Type B pancreatic cell (in vitro differentiated cells): Measurements from ENCODE around the gene PRDM5. TPM values are rescaled to one million over a fixed set of nuclear protein-coding genes. Genes with fewer than 3 reads are reported as not detected.

ENCODE experiments used
- DNase-seq: peaks from one replicate; pipeline ENCODE4 v3.0.0; 2021; ENCODE audit warnings: mixed read lengths; ENCODE audit not compliant: unreplicated experiment; ENCODE audit errors: extremely low spot score
- H3K27ac Mint-ChIP-seq: 2 replicates; pipeline ENCODE4 v1.8.0; 2021; ENCODE audit warnings: mild to moderate bottlenecking, mixed read lengths
- H3K27me3 Mint-ChIP-seq: 2 replicates; pipeline ENCODE4 v1.8.0; 2021; ENCODE audit warnings: mixed read lengths
- H3K36me3 Mint-ChIP-seq: 2 replicates; pipeline ENCODE4 v1.8.0; 2021; ENCODE audit warnings: mixed read lengths
- H3K4me1 Mint-ChIP-seq: one replicate; pipeline ENCODE4 v1.8.0; 2021; ENCODE audit warnings: mixed read lengths; ENCODE audit not compliant: unreplicated experiment
- H3K4me3 Mint-ChIP-seq: 2 replicates; pipeline ENCODE4 v1.8.0; 2021; ENCODE audit warnings: mild to moderate bottlenecking, mixed read lengths
- H3K9me3 Mint-ChIP-seq: 2 replicates; pipeline ENCODE4 v1.8.0; 2021; ENCODE audit warnings: mixed read lengths
- total RNA-seq: library from RNA; stranded (reverse); gene quantifications from 2 replicates; pipeline ENCODE4 v1.2.1, GENCODE V29; 2021; ENCODE audit warnings: low replicate concordance
- TF ChIP-seq, protein P1 (sequence below): fragments of 200-600 bp; sonication (generic); conservative IDR thresholded peaks from 2 replicates; pipeline ENCODE4 v1.5.0; 2021; ENCODE audit warnings: antibody characterized with exemption, mild to moderate bottlenecking

The PRDM5 gene
- total RNA-seq, 1 donor from 2014 or later = 15.7 TPM

DNA sequence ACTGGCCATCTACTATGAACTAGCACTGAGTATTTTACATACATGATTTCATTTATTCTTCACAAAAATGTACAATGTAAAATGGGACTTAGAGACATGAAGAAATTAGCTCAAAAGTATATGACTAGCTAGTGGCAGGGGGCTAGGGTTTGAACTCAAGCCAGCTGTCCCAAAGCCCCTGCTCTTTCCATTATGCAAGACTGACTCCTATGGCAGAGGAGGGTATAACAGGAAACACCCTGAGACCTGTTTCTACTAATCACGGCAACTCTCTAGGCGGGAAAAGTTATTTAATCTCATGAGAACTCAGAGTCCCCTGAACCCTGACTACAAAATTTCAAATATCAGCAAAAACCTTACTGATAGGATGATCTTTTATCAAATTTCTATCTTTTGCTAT is 150.6 kb downstream of the PRDM5 start:
- TF ChIP-seq, protein P1, sequence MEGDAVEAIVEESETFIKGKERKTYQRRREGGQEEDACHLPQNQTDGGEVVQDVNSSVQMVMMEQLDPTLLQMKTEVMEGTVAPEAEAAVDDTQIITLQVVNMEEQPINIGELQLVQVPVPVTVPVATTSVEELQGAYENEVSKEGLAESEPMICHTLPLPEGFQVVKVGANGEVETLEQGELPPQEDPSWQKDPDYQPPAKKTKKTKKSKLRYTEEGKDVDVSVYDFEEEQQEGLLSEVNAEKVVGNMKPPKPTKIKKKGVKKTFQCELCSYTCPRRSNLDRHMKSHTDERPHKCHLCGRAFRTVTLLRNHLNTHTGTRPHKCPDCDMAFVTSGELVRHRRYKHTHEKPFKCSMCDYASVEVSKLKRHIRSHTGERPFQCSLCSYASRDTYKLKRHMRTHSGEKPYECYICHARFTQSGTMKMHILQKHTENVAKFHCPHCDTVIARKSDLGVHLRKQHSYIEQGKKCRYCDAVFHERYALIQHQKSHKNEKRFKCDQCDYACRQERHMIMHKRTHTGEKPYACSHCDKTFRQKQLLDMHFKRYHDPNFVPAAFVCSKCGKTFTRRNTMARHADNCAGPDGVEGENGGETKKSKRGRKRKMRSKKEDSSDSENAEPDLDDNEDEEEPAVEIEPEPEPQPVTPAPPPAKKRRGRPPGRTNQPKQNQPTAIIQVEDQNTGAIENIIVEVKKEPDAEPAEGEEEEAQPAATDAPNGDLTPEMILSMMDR = peak; percentile 25
- peaks cover 5% of the 10 kb centered on the region for H3K4me1 Mint-ChIP-seq
- peaks cover 17% of the 10 kb centered on the region for H3K36me3 Mint-ChIP-seq
- H3K9me3 Mint-ChIP-seq = peaks cover 12% of the 10 kb centered on the region
- H3K4me3 Mint-ChIP-seq = no peak overlapping the region
- no peaks in the 10 kb centered on the region for H3K27me3 Mint-ChIP-seq
- DNase-seq = no peak
- no peak overlapping the region for H3K27ac Mint-ChIP-seq

DNA sequence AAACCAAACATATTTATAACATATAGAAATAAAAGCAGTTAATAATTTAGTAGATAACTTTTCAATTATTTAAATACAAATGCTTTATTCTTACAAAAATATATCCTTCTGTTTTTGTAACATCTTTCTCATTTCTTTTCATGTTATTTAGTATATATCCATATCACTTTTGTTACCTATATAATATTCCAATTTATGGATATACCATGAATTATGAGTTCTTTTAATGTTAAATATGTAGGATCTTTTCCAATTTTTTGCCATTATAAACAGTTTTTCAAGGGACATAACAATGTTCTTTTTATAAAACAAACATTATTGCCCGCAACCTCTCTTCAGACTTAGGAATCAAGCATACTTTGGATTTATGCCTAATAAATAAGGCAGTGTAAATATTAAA is 151.6 kb downstream of the PRDM5 start:
- Mint-ChIP-seq H3K9me3 (peaks cover 10% of the 10 kb centered on the region), H3K4me1 (peaks cover 5% of the 10 kb centered on the region), H3K36me3 (peaks cover 17% of the 10 kb centered on the region), H3K27me3 (no peaks in the 10 kb centered on the region), H3K27ac (no peak overlapping the region), H3K4me3 (no peak overlapping the region)
- DNase-seq = no peak
- TF ChIP-seq, protein P1 = no peak

DNA sequence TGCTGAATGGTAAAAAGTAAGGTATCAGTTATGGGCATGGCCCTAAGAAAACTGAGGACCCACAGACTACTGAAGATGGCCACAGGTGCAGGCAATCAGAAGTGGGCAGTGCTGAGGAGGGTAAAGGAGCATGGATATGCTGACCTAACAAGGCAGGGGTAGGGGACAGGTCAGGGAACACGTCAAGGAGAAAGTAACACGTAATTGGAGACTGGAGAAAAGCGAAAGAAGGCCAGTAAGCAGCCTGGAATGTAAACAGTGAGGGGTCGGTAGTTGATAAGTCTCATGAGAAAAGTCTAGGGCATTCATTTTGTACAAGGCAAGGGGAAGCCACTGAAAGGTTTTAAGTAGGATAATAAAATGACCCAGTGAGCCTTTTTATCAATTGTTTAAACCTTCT is 153.3 kb downstream of the PRDM5 start:
- TF ChIP-seq, protein P1 = no peak
- Mint-ChIP-seq H3K36me3 (peaks cover 13% of the 10 kb centered on the region), H3K4me1 (peaks cover 15% of the 10 kb centered on the region), H3K27ac (no peak overlapping the region), H3K4me3 (no peak overlapping the region), H3K9me3 (peaks cover 4% of the 10 kb centered on the region), H3K27me3 (no peaks in the 10 kb centered on the region)
- DNase-seq = no peak

DNA sequence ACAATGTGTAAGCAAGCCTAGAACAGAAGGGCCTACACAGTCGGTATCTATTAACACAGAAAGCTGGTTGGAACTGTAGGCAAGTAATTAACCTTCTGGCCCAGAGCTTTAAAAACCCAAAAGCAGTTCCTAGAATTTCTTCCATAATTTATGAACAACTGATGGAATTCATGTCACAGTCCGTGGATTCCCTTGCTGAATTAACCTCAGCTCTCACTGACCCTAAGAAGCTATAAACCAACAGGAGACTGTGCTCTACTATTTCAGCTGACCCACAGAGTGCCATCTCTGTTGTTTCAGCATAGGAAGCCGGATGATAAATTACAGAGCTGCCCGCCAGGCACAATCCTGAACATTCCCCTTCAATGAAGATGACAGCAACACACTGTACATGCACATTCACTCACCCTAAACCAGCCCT is 157.3 kb downstream of the PRDM5 start:
- peaks cover 12% of the 10 kb centered on the region for H3K9me3 Mint-ChIP-seq
- no peak overlapping the region for H3K4me3 Mint-ChIP-seq
- H3K4me1 Mint-ChIP-seq = peaks cover 15% of the 10 kb centered on the region
- DNase-seq = no peak
- H3K27ac Mint-ChIP-seq = peak overlapping the region; percentile 24
- H3K27me3 Mint-ChIP-seq = no peaks in the 10 kb centered on the region
- peaks cover 10% of the 10 kb centered on the region for H3K36me3 Mint-ChIP-seq
- TF ChIP-seq, protein P1 = no peak

DNA sequence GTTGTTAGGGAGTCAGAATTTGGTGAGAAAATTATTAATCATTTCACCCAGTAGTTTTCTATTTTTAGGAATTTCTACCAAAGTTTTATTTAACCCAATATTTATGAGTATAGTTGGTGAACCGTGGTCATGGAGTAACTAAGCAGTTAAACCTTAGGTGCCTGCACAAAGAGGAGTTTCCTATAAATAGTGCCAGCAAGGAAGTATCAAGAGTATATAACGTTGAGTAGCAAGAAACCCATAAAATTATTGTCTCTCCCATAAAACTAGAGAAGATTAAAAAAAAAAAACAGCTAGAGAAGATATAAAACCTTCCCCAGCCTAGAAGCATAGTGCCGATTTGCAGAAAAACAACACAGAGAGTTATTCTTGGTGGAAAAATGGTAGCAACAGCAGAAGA is 158.9 kb downstream of the PRDM5 start:
- Mint-ChIP-seq H3K27ac (no peak overlapping the region), H3K27me3 (no peaks in the 10 kb centered on the region), H3K36me3 (peaks cover 5% of the 10 kb centered on the region), H3K4me3 (no peak overlapping the region), H3K9me3 (peaks cover 12% of the 10 kb centered on the region), H3K4me1 (peaks cover 11% of the 10 kb centered on the region)
- no peak for DNase-seq
- TF ChIP-seq, protein P1 = no peak

DNA sequence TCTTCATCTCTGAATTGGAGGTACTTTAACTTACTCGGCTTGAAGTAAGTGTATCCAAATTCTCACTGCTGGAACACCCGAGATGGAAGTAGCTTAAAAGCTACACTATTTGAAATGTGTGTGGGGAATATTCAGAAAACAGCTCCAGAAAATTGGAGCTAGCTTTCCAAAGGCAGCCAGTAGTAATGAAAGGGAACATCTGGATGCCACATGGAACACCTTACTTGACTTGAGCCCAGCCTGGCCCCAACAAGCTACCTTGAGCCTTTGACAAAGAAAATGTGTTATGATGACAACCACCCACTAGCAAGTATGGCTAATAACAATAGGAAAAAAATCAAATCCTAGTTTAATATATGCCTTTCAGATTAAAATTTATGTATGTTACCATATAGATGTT is 161.5 kb downstream of the PRDM5 start:
- Mint-ChIP-seq H3K9me3 (peaks cover 13% of the 10 kb centered on the region), H3K27ac (no peak overlapping the region), H3K36me3 (no peaks in the 10 kb centered on the region), H3K27me3 (no peaks in the 10 kb centered on the region), H3K4me3 (no peak overlapping the region), H3K4me1 (peaks cover 11% of the 10 kb centered on the region)
- no peak for DNase-seq
- TF ChIP-seq, protein P1 = no peak
